GM06990 (cell line): ENCODE data around the gene PTPN6.

Source experiments
- DNase-seq: peaks from one replicate; pipeline ENCODE4 v3.0.0-alpha.2; 2011; ENCODE audit not compliant: insufficient read length; ENCODE audit errors: extremely low read depth
- H3K27me3 ChIP-seq: replicated peaks from 2 replicates; pipeline ENCODE4 v1.6.0; 2011; ENCODE audit warnings: low read length; ENCODE audit not compliant: control insufficient read depth, insufficient read depth
- H3K36me3 ChIP-seq: 2 replicates; pipeline ENCODE4 v1.5.1; 2011; ENCODE audit warnings: low read length; ENCODE audit not compliant: control insufficient read depth, insufficient read depth
- H3K4me3 ChIP-seq: replicated peaks from 2 replicates; pipeline ENCODE4 v1.5.1; 2011; ENCODE audit warnings: low read depth, mild to moderate bottlenecking, control low read depth, low read length
- TF ChIP-seq, protein P1 (sequence below): IDR thresholded peaks from 2 replicates; pipeline ENCODE4 v1.5.1; 2011; ENCODE audit warnings: low read length, control low read depth, mild to moderate bottlenecking, inconsistent platforms; ENCODE audit not compliant: insufficient read depth, poor library complexity, severe bottlenecking

PTPN6 gene

DNA sequence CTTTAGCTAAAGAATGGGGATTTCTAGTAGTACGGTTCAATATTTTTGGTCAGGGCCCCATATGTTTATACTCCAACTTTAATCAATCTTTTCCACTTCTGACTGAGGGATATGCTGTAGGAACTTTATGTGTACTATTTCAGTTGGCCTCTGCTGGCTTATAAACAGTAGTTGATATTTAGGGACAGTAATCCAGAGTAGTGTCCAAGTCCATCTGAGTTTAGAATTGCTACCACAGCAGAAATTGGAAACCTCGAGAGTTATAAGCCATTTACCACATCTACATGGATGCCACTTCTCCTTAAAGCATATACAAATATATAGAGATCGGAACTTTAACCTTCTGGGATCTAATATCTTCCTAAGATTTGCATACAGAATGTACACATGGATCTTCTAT lies 55.5 kb downstream of the PTPN6 start:
- no peak for DNase-seq
- Histone ChIP-seq H3K27me3 (no peaks in the 10 kb centered on the region), H3K36me3 (peaks cover 1% of the 10 kb centered on the region)

DNA sequence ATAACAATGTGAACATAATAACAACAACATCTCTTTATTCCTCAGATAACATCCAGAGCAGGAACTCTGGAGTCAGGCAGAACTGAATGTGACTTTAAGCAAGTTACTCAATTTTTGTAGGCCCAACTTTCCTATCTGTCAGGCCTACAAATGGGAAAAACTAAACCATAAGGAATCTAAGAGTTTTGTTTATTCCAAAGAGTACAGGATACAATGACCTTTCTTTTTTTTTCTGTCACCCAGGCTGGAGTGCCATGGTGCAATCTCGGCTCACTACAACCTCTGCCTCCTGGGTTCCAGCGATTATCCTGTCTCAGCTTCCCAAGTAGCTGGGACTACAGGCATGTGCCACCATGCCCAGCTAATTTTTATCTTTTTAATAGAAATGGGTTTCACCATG lies 57.7 kb downstream of the PTPN6 start:
- Histone ChIP-seq H3K36me3 (peaks cover 5% of the 10 kb centered on the region), H3K4me3 (no peak overlapping the region), H3K27me3 (no peaks in the 10 kb centered on the region)
- TF ChIP-seq, protein P1, sequence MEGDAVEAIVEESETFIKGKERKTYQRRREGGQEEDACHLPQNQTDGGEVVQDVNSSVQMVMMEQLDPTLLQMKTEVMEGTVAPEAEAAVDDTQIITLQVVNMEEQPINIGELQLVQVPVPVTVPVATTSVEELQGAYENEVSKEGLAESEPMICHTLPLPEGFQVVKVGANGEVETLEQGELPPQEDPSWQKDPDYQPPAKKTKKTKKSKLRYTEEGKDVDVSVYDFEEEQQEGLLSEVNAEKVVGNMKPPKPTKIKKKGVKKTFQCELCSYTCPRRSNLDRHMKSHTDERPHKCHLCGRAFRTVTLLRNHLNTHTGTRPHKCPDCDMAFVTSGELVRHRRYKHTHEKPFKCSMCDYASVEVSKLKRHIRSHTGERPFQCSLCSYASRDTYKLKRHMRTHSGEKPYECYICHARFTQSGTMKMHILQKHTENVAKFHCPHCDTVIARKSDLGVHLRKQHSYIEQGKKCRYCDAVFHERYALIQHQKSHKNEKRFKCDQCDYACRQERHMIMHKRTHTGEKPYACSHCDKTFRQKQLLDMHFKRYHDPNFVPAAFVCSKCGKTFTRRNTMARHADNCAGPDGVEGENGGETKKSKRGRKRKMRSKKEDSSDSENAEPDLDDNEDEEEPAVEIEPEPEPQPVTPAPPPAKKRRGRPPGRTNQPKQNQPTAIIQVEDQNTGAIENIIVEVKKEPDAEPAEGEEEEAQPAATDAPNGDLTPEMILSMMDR, result no peak
- DNase-seq, result no peak

More for the DNA sequence above, 55.5 kb downstream of the PTPN6 start:
- H3K4me3 ChIP-seq, result no peak overlapping the region
- TF ChIP-seq, protein P1, result no peak

DNA sequence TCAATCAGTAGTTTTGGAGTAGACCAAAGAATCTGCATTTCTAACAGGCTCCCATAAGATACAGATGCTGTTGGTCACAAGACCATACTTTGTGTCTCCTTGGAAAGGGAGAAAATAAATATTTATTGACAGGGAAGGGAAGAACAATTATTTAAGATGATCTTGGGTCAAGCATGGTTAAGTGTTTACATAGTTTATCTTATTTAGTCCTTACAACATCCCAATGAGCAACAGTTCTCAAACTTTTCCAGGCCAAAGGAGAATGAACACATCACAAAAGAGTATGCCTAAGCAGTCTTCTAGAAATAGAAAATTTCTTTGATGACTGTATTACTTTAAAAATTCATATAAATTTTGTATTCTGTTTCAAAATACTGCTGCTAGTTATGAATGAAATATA lies 58.4 kb downstream of the PTPN6 start:
- TF ChIP-seq, protein P1, result no peak
- no peak overlapping the region for H3K4me3 ChIP-seq
- peaks cover 5% of the 10 kb centered on the region for H3K36me3 ChIP-seq
- DNase-seq, result no peak
- no peaks in the 10 kb centered on the region for H3K27me3 ChIP-seq
